ENCODE results near the gene CD300LB.

Gene CD300LB

GRCh38 chr17:74485841-74486240 lies 45.4 kb downstream of the CD300LB start:
- Histone ChIP-seq H3K9ac (ENCODE audit: low read length) (no peak overlapping the region), H3K79me2 (ENCODE audit: insufficient read depth, low read length) (no peaks in the 10 kb centered on the region), H3K9me2 (replicated peaks; ENCODE audit: insufficient read depth, low read length) (no peaks in the 10 kb centered on the region), H3K36me3 (ENCODE audit: low read length) (no peaks in the 10 kb centered on the region), H3K4me3 (ENCODE audit: insufficient read depth, low read length, poor library complexity, severe bottlenecking) (no peak overlapping the region), H4K20me1 (ENCODE audit: low read depth, low read length) (no peaks in the 10 kb centered on the region), H3K27me3 (ENCODE audit: low read length) (no peaks in the 10 kb centered on the region), H3K4me2 (ENCODE audit: low read depth, low read length, poor library complexity, severe bottlenecking) (no peak overlapping the region), H3F3A (ENCODE audit: insufficient read depth) (no peaks in the 10 kb centered on the region), H3K27ac (ENCODE audit: low read depth, low read length) (no peak overlapping the region), H3K9me3 (ENCODE audit: insufficient read depth, low read length) (no peaks in the 10 kb centered on the region), H2AFZ (ENCODE audit: low read depth, low read length, severe bottlenecking) (no peak overlapping the region)
- no peak for TF ChIP-seq EZH2phosphoT487 (conservative IDR thresholded peaks at IDR 0.05; ENCODE audit: low read length)
- no peak for TF ChIP-seq CTCF (IDR thresholded peaks at IDR 0.05; ENCODE audit: insufficient read depth, low read length, poor library complexity, severe bottlenecking)

- H4K20me1 ChIP-seq (ENCODE audit: low read depth, low read length) = no peaks in the 10 kb centered on the region
- no peak overlapping the region for H3K4me3 ChIP-seq (ENCODE audit: insufficient read depth, low read length, poor library complexity, severe bottlenecking)
- H3K9ac ChIP-seq (ENCODE audit: low read length) = no peak overlapping the region
- no peaks in the 10 kb centered on the region for H3K27me3 ChIP-seq (ENCODE audit: low read length)
- H3K27ac ChIP-seq (ENCODE audit: low read depth, low read length) = no peak overlapping the region
- no peak overlapping the region for H2AFZ ChIP-seq (ENCODE audit: low read depth, low read length, severe bottlenecking)
- H3K9me3 ChIP-seq (ENCODE audit: insufficient read depth, low read length) = no peaks in the 10 kb centered on the region
- TF ChIP-seq CTCF (IDR thresholded peaks at IDR 0.05; ENCODE audit: insufficient read depth, low read length, poor library complexity, severe bottlenecking) (no peak), EZH2phosphoT487 (conservative IDR thresholded peaks at IDR 0.05; ENCODE audit: low read length) (no peak)
- no peak overlapping the region for H3K4me2 ChIP-seq (ENCODE audit: low read depth, low read length, poor library complexity, severe bottlenecking)
- H3K79me2 ChIP-seq (ENCODE audit: insufficient read depth, low read length) = no peaks in the 10 kb centered on the region
- H3K36me3 ChIP-seq (ENCODE audit: low read length) = no peaks in the 10 kb centered on the region
- H3K9me2 ChIP-seq (replicated peaks; ENCODE audit: insufficient read depth, low read length) = no peaks in the 10 kb centered on the region
- H3F3A ChIP-seq (ENCODE audit: insufficient read depth) = no peaks in the 10 kb centered on the region
Measured at GRCh38 chr17:74485022-74485743, 46.1 kb downstream of the CD300LB start.

GRCh38 chr17:74484066-74484465 lies 47.2 kb downstream of the CD300LB start:
- H3K36me3 ChIP-seq (ENCODE audit: low read length) = no peaks in the 10 kb centered on the region
- H3K9ac ChIP-seq (ENCODE audit: low read length) = no peak overlapping the region
- H3K27me3 ChIP-seq (ENCODE audit: low read length) = no peaks in the 10 kb centered on the region
- H3K4me2 ChIP-seq (ENCODE audit: low read depth, low read length, poor library complexity, severe bottlenecking) = no peak overlapping the region
- no peaks in the 10 kb centered on the region for H4K20me1 ChIP-seq (ENCODE audit: low read depth, low read length)
- H3K9me3 ChIP-seq (ENCODE audit: insufficient read depth, low read length) = no peaks in the 10 kb centered on the region
- no peak overlapping the region for H2AFZ ChIP-seq (ENCODE audit: low read depth, low read length, severe bottlenecking)
- H3K79me2 ChIP-seq (ENCODE audit: insufficient read depth, low read length) = no peaks in the 10 kb centered on the region
- no peaks in the 10 kb centered on the region for H3K9me2 ChIP-seq (replicated peaks; ENCODE audit: insufficient read depth, low read length)
- no peak for TF ChIP-seq CTCF (IDR thresholded peaks at IDR 0.05; ENCODE audit: insufficient read depth, low read length, poor library complexity, severe bottlenecking)
- TF ChIP-seq EZH2phosphoT487 (conservative IDR thresholded peaks at IDR 0.05; ENCODE audit: low read length) = no peak
- H3K27ac ChIP-seq (ENCODE audit: low read depth, low read length) = no peak overlapping the region
- no peak overlapping the region for H3K4me3 ChIP-seq (ENCODE audit: insufficient read depth, low read length, poor library complexity, severe bottlenecking)
- H3F3A ChIP-seq (ENCODE audit: insufficient read depth) = no peaks in the 10 kb centered on the region

All from SU-DHL-6 (cell line).